ENCODE measurements around the gene MBLAC1. TPM values are rescaled to one million over a fixed set of nuclear protein-coding genes. Genes with fewer than 3 reads are reported as not detected.

Gene MBLAC1
- total RNA-seq, 6 donors from 2014 or later, result 1.0 to 11.4 (median 3.3) TPM

DNA sequence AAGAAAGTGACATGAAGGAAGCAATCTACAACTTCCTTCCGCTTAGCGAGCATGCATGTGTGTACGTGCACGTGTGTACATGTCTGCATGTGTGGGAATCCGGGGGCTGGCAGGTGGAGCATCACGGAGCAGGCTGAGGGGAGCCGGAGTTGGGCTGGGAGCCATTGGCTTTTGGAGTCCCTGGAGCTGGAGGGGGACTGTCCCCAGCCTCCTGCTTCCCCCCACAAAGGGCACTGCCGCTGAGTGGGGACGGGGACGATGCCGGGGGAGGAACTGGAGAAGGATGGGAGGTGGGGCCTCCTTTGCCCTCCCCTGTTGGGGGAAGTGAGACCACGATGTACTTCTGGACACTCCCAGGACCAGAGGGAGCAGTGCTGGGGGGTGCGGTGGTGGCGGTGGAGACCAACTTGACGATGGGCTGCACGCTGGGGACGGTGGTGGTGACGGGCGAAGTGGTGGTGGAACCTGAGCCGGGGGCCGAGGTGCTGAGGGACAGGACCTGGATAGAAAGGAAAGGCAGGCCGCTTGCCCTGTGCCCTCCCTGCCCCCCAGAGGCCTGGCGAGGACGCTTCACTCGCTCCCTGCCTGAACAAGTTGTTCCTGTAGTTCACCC lies 19.5 kb upstream of the MBLAC1 start:
- no peaks in the 10 kb centered on the region for H3K27me3 ChIP-seq
- peaks cover 12 to 89% (median 72%) of the 10 kb centered on the region in 4 donors for H3K36me3 ChIP-seq
- 84 to 88% methylated on average over 22 to 25 of the region's 25 CpGs for WGBS, 2 donors
- ATAC-seq (ENCODE audit: low FRiP score in 2 of 2) (no peak), DNase-seq (no peak)
- no peak overlapping the region for H3K27ac ChIP-seq
- H3K4me1 ChIP-seq, result peaks cover 5 to 6% (median 5%) of the 10 kb centered on the region in 4 donors
- H3K9me3 ChIP-seq, result no peaks in the 10 kb centered on the region
- H3K4me3 ChIP-seq, result no peak overlapping the region
- TF ChIP-seq POLR2A (IDR thresholded peaks at IDR 0.05) (no peak), POLR2AphosphoS5 (IDR thresholded peaks at IDR 0.05) (no peak), EP300 (IDR thresholded peaks at IDR 0.05) (no peak)
- TF ChIP-seq, protein P1, sequence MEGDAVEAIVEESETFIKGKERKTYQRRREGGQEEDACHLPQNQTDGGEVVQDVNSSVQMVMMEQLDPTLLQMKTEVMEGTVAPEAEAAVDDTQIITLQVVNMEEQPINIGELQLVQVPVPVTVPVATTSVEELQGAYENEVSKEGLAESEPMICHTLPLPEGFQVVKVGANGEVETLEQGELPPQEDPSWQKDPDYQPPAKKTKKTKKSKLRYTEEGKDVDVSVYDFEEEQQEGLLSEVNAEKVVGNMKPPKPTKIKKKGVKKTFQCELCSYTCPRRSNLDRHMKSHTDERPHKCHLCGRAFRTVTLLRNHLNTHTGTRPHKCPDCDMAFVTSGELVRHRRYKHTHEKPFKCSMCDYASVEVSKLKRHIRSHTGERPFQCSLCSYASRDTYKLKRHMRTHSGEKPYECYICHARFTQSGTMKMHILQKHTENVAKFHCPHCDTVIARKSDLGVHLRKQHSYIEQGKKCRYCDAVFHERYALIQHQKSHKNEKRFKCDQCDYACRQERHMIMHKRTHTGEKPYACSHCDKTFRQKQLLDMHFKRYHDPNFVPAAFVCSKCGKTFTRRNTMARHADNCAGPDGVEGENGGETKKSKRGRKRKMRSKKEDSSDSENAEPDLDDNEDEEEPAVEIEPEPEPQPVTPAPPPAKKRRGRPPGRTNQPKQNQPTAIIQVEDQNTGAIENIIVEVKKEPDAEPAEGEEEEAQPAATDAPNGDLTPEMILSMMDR (IDR thresholded peaks at IDR 0.05), result no peak

DNA sequence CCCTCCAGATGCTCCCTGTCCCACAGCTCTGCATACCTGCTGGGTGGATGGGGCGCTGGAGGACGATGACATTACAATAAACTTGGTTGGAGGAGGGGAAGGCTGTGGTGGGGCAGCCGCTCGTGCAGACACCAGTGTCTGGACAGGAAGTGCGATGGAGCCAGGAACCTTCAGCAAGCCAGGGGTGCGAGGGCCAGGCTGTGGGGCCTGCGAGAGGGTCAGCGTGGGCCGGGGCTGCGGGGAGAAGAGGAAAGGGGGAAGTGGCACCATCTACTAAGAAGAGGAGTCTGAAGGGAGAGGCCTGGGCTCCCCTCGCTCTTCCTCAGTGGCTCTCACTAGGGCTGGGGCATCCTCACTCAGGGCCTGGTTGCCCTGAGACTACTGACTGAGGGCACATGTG lies 18.9 kb upstream of the MBLAC1 start:
- DNase-seq, result no peak
- no peaks in the 10 kb centered on the region for H3K27me3 ChIP-seq
- TF ChIP-seq EP300 (IDR thresholded peaks at IDR 0.05), result no peak
- TF ChIP-seq, protein P1 (IDR thresholded peaks at IDR 0.05), result no peak
- no peak for TF ChIP-seq POLR2A (IDR thresholded peaks at IDR 0.05)
- no peak for TF ChIP-seq POLR2AphosphoS5 (IDR thresholded peaks at IDR 0.05)
- H3K9me3 ChIP-seq, result no peaks in the 10 kb centered on the region
- WGBS, 2 donors, result 65 to 78% methylated on average over 11 of the region's 11 CpGs
- H3K36me3 ChIP-seq, result peaks cover 15 to 96% (median 78%) of the 10 kb centered on the region in 4 donors
- no peak overlapping the region for H3K4me3 ChIP-seq
- no peak for ATAC-seq (ENCODE audit: low FRiP score in 2 of 2)
- H3K4me1 ChIP-seq, result no peaks in the 10 kb centered on the region
- H3K27ac ChIP-seq, result no peak overlapping the region

DNA sequence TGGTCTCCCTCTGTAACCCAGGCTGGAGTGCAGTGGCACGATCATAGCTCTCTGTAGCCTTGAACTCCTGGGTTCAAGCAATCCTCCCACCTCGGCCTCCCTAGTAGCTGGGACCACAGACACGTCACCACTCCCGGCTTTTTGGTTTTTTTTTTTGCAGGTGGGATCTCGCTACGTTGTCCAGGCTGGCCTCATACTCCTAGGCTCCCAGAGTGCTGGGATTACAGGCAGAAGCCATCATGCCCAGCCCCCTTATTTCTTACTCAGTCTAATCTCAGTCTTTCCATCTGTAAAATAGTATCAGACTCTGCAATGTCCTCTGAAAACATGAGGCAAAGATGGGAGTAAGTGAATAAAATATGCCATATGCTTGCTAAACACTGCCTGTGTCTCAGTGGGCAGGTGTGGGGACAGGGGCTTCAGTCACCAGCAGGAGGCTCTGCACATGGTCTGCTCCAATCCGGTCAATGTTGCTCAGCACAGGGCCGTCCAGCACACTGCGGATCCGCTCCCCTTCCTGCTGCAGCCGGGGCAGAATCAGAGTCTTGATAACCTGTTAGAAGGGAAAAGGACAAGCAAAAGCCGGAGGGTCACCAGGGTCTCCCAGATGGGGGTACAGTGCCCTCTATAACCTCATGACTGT lies 17.1 kb upstream of the MBLAC1 start:
- ATAC-seq (ENCODE audit: low FRiP score in 2 of 2) (no peak), DNase-seq (no peak)
- Histone ChIP-seq H3K36me3 (peaks cover 20 to 97% (median 81%) of the 10 kb centered on the region in 4 donors), H3K4me3 (no peak overlapping the region), H3K4me1 (no peaks in the 10 kb centered on the region), H3K27me3 (no peaks in the 10 kb centered on the region), H3K27ac (no peak overlapping the region), H3K9me3 (no peaks in the 10 kb centered on the region)
- 90 to 93% methylated on average over 7 to 12 of the region's 12 CpGs for WGBS, 2 donors
- no peak for TF ChIP-seq POLR2A (IDR thresholded peaks at IDR 0.05)
- no peak for TF ChIP-seq EP300 (IDR thresholded peaks at IDR 0.05)
- TF ChIP-seq, protein P1 (IDR thresholded peaks at IDR 0.05), result no peak
- no peak for TF ChIP-seq POLR2AphosphoS5 (IDR thresholded peaks at IDR 0.05)

- WGBS, 2 donors, result 99 to 100% methylated on average over 7 of the region's 7 CpGs
- Histone ChIP-seq H3K27me3 (no peaks in the 10 kb centered on the region), H3K9me3 (no peaks in the 10 kb centered on the region), H3K36me3 (peaks cover 20 to 82% (median 66%) of the 10 kb centered on the region in 4 donors), H3K27ac (no peak overlapping the region), H3K4me1 (no peaks in the 10 kb centered on the region), H3K4me3 (no peak overlapping the region)
- DNase-seq (no peak), ATAC-seq (ENCODE audit: low FRiP score in 2 of 2) (no peak)
- no peak for TF ChIP-seq POLR2A (IDR thresholded peaks at IDR 0.05)
- TF ChIP-seq POLR2AphosphoS5 (IDR thresholded peaks at IDR 0.05), result no peak
- TF ChIP-seq EP300 (IDR thresholded peaks at IDR 0.05), result no peak
- TF ChIP-seq, protein P1 (IDR thresholded peaks at IDR 0.05), result no peak
Measured at GRCh38 chr7:100111156-100111555, 15.6 kb upstream of the MBLAC1 start.
